ENCODE results near the gene SEC22B.
"Not testable (repeated sequence)": the region's sequence is repeated elsewhere in the genome, so short reads cannot be mapped to it uniquely, and the experiment has no call there.

The SEC22B gene

DNA sequence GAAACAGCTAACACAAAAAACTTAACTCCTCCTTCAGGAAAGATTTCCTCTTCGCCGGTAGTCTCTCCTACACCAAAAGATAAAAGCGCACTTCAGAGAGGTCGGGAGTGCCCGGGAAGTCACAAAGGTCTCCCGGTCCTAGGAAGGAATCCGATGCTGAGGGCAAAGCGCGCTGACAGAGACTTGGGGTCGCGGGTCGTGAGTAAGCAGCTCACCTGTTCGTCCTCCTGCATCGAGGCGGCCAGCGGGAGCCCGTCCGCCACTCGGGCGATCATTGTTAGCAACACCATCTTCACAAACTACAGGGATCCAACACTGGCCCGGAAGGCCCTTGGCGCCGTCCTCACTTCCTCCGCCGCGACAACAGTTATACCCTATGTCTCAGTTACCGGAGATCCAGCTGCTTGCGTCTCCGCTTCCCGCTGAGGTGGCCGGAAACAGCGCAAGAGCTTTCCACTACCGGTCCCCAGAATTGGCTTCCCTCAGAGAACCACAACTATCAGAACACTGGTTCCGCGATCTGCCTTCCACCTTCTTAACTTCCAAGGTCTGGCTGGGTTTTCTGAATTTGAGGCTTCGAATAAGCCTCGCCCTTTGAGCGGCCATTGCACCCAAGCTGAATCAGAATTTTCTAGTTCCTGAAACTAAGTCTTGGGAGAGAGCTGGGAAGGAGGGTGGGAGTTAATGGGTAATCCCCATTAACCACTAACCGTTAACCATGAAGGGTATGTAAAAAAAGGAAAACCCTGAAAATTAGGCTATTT is at the start of gene SEC22B:
TSS of gene SEC22B (minus strand) at position 429 of the 764 bp plus-strand sequence. CDS start at position 290, 139 bp downstream.
- DNase-seq (ENCODE audit: low read depth in 2 of 2): peak; percentile 89 to 90

GRCh38 chr1:120217933-120218332 is 41.6 kb upstream of the SEC22B start:
- DNase-seq (ENCODE audit: low read depth in 2 of 2): not testable (repeated sequence)

DNA sequence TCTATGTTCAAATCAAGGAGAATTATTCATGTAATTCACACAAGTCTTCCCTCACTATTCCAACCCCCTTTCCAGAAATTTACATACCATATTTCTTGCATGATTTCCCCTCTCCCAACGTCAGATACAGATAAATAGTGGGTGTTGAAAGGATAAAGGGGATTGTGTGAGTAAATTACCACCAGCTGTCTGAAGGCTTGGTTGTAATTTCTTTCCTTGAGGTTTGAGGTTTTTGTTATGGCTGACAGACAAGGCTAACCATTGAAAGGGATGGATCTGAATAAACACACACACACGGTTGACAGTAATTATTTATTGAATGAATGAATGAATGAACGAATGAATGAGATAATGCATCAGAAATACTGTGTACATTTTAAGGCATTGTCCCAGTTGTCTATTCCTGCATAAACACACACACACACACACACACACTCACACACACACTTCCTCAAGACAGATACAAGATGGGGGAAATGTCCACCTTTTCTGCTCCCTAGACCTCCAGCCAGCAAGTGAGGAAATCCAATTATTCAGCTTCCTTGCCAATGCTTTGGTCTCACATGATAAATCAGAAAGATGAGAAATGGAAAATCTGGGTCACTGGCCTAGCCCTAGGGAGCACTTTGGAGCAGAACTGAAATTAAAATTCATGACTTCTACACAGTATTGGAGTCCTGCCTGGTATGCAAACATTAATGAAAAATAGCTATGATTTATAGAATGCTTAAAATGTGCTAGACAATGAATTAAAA is 41.0 kb upstream of the SEC22B start:
- peak; percentile 20 to 30 for DNase-seq (ENCODE audit: low read depth in 2 of 2)

DNA sequence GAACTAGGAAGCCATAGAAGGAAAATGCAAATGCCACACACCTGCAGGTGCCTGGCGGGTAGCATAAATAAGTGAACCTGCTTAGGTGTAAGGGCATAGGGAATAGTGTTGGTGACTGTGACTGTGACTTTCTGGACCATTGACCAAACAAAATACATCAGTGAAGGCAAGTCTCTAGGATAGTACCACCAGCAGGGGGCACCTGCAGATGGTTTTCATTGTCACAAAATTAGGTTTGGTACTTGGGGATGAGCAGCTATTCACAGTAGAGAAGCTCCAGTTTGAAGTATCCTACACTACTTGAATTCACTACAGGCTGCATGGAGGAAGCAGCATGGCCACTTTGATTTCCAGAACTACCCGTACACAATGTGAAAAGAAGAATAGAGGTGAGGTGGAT is 37.3 kb upstream of the SEC22B start:
- not testable (repeated sequence) for DNase-seq (ENCODE audit: low read depth in 2 of 2)

- not testable (repeated sequence) for DNase-seq (ENCODE audit: low read depth in 2 of 2)
Measured at GRCh38 chr1:120210754-120211153, 34.4 kb upstream of the SEC22B start.

DNA sequence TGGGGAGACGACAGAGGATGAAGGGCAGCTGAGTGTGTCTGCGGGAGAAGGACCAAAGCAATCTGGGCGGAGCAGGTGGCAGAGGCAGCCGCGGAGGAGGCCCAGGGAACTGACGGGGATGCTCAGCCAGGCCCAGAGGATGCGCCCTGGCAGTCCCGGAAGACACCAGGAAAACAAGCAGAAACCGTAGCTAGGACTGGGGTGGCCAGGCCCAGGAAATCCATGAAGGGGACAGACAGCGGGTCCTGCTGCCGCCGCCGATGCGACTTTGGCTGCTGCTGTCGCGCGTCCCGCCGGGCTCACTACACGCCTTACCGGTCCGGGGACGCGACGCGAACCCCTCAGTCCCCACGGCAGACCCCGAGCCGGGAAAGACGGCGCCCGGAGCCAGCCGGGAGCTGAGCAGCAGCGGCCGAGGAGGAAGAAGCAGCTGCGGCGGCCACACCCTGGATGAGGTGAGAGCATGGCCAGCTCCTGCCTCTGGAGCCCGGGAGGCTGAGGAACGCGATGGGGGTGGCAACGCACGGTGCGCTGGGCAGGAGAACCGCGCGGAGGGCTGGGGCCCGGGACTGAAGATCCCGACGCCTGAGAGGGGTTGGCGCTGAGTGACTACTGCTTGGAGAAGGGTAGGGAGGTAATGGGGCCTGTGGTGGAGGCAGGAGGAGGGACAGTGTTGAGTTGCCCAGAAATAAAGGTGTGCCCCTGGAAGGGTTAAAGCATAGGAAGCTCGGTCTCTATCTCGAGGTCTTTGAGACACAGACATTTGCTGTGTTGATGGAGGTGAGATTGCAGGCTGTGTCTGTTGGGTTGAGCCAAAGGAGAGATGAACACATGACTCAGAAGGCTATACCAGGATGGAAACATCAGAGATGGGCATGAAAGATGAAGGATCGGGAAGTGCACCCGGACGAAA is 20.8 kb upstream of the SEC22B start:
- DNase-seq (ENCODE audit: low read depth in 2 of 2): not testable (repeated sequence)

DNA sequence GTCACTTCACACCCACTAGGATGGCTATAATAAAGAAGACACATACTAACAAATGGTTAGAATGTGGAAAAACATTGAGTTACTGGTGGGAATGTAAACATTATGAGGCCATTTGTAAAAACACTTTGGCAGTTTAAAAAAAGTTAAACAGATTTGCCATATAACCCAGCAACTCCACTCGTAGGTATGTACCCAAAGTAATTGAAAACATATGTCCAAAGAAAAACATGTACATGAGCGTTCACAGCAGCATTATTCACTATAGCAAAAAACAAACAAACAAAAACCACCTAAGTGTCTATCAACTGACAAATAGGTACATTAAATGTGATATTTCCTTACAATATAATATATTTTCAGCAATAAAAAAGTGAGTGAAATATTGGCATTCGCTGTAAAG is 12.3 kb upstream of the SEC22B start:
- DNase-seq (ENCODE audit: low read depth in 2 of 2): not testable (repeated sequence)

DNA sequence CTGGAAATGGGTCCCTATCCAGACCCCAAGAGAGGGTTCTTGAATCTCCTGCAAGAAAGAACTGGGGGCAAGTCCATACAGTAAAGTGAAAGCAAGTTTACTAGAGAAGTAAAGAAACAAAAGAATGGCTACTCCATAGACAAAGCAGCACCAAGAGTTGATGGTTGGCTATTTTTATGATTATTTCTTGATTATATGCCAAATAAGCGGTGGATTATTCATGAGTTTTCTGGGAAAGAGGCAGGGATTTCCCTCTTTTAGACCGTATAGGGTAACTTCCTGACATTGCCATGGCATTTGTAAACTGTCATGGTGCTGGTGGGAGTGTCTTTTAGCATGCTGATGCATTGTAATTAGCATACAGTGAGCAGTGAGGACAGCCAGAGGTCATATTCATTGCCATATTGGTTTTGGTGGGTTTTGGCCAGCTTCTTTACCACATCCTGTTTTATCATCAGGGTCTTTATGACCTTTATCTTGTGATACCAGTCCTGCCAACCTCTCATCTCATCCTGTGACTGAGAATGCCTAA is 5.9 kb upstream of the SEC22B start:
- not testable (repeated sequence) for DNase-seq (ENCODE audit: low read depth in 2 of 2)

DNA sequence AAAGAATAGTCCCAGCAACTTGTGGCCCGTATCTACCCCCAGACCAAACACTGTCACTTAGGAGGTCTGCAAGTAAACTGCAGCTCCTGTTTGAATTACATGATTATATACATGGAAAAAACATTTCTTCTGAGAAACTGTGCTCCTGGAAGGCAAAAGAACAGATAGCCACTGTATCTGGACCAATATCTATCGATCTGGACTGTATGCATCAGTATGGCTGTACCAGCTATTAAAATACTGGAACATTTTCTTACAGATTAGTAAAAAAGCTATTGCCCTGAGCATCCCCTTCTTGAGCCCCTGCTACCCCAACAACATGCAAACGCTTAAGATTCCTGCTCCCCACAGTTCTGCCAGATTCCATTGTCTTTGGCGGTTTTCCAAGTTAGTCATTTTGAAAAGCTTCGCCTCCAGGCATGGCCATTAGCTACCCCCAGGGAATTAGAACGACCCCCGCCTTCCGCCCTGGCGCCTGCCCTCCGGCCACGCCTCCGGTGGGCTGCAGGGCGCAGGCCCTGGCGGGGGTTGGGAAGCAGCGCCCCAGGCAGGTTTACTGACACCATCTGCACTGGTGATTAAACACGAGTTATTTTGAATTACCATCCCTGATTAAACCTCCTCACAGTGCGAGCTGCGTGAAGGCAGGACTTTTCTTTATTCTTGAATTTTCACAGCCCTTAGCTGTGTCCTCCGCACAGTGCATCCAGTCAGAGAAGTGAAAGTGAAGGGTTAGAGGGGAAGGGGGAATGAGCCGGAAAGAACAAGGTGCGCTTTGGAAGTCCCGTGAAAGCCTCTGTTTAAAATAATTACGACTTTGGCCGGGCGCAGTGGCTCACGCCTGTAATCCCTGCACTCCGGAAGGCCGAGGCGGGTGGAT is 3.7 kb upstream of the SEC22B start:
- DNase-seq (ENCODE audit: low read depth in 2 of 2): peak; percentile 82 to 85

GRCh38 chr1:120178799-120179756 is 2.8 kb upstream of the SEC22B start:
- DNase-seq (ENCODE audit: low read depth in 2 of 2): peak; percentile 50 to 61

DNA sequence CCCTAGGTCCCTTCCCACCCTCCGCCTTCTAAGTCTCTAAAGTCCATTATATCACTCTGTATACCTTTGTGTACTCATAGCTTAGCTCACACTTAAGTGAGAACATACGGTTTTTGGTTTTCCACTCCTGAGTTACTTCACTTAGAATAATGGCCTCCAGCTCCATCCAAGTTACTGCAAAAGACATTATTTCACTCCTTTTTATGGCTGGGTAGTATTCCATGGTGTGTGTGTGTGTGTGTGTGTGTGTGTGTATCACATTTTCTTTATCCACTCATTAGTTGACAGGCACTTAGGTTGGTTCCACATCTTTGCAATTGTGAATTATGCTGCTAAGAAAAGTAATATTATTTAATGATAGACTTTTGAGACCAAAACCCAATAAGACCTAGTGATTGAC is 1.7 kb upstream of the SEC22B start:
- not testable (repeated sequence) for DNase-seq (ENCODE audit: low read depth in 2 of 2)

- DNase-seq (ENCODE audit: low read depth in 2 of 2): not testable (repeated sequence)
Measured at GRCh38 chr1:120175688-120176087, 632 bp downstream of the SEC22B start.

DNA sequence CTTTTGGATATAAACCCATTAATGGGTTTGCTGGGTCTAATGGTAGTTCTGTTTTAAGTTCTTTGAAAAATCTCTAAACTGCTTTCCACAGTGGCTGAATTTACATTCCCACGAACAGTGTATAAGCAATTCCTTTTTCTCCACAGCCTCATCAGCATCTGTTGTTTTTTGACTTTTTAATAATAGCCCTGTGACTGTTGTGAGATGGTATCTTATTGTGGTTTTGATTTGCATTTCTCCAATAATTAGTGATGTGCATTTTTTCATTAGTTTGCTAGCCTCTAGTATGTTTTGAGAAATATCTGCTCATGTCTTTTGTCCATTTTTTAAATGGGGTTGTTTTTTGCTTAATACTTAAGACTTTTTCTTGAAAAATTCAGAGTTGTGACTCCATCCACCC is 11.6 kb downstream of the SEC22B start:
- DNase-seq (ENCODE audit: low read depth in 2 of 2): not testable (repeated sequence)

DNA sequence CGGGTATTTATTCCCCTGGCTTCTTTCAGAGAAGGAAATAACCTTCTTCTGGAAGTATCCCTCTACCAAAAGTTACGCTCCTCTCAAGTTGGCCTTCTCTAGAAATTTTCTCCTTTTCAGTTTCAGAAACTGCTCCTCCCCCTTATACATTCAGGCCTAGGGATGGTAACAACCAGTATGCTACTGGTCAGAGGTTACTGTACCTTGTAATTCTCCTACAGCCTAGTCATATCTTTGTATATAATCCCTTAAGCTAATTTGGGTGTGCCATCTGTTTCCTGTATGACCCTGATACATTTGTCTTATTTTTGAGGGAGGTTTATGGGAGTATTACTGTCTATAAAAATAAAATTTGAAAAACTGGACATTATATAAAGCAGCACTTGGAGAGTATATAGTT is 14.3 kb downstream of the SEC22B start:
- not testable (repeated sequence) for DNase-seq (ENCODE audit: low read depth in 2 of 2)

DNA sequence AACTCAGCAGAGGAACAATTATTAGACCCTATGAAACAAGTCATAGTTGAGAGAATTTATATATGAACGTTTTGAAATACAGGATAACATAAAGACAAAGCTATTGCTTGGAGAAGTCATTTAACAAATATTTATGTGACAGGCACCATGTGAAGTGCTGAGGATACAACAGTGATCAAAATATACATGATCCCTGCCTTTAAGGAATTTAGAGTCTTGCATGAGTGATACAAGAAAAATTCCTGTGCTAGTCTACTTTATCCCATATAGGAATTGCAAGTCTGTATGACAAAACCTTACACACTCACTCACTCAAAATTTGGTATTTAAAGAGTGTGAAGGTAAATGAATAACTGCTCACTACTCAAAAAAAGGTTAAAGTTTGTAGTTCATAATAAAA is 17.8 kb downstream of the SEC22B start:
- not testable (repeated sequence) for DNase-seq (ENCODE audit: low read depth in 2 of 2)

GRCh38 chr1:120158086-120158485 is 18.2 kb downstream of the SEC22B start:
- DNase-seq (ENCODE audit: low read depth in 2 of 2): not testable (repeated sequence)

DNA sequence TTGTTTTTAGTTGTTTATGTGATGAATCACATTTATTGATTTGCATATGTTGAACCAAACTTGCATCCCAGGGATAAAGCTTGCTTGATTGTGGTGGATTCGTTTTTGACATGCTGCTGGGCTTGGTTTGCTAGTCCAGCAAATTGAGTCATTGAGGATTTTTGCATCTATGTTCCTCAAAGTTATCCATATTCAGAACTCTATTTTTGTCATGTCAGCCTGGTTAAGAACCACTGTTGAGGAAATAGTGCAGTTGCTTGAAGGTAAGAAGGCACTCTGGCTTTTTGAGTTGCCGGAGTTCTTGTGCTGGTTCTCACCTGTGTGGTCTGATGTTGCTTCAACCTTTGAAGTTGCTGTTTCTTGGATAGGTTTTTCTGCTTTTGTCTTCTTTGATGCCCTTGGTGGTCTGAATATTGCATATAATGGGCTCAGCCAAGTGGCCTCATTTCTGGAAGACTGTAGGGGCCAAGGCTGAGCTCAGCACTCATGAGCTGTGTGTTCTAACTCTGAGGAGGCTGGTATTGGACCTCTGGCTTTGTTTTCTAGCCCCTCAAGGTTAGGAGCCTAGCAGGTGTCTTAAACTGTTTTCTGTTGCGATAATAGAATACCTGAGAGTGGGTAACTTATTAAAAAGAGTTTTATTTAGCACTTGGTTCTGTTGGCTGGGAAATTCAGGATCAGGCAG is 26.0 kb downstream of the SEC22B start:
- not testable (repeated sequence) for DNase-seq (ENCODE audit: low read depth in 2 of 2)

- not testable (repeated sequence) for DNase-seq (ENCODE audit: low read depth in 2 of 2)
Measured at GRCh38 chr1:120149420-120150059, 26.8 kb downstream of the SEC22B start.
